Activated naive CD4-positive, alpha-beta T cell treated with anti-CD3 and anti-CD28 coated beads for 36 hours (primary cell): ENCODE data around the gene CTSK. TPM values are rescaled to one million over a fixed set of nuclear protein-coding genes. Genes with fewer than 3 reads are reported as not detected.
"Not testable (repeated sequence)": the region's sequence is repeated elsewhere in the genome, so short reads cannot be mapped to it uniquely, and the experiment has no call there.

ENCODE experiments used
- CTCF ChIA-PET: fragments of 350-600 bp; sonication (Branson Sonifier 250); formaldehyde crosslinking; loops from one replicate; lab custom pipeline; 2021; ENCODE audit warnings: antibody characterized with exemption; lab: Charles Lee
- DNase-seq: peaks from one replicate; pipeline ENCODE4 v3.0.0-alpha.2; 2020
- H3K27ac Mint-ChIP-seq: one replicate; pipeline ENCODE4 v1.8.0; 2021; ENCODE audit warnings: mild to moderate bottlenecking, mixed read lengths
- H3K27me3 Mint-ChIP-seq: one replicate; pipeline ENCODE4 v1.8.0; 2021; ENCODE audit warnings: low read depth, mixed read lengths
- H3K36me3 Mint-ChIP-seq: one replicate; pipeline ENCODE4 v1.8.0; 2021; ENCODE audit warnings: low read depth, mixed read lengths
- H3K4me1 Mint-ChIP-seq: one replicate; pipeline ENCODE4 v1.8.0; 2021; ENCODE audit warnings: low read depth, mixed read lengths
- H3K4me3 Mint-ChIP-seq: one replicate; pipeline ENCODE4 v1.8.0; 2021; ENCODE audit warnings: mild to moderate bottlenecking, moderate library complexity, mixed read lengths
- H3K9me3 Mint-ChIP-seq: one replicate; pipeline ENCODE4 v1.8.0; 2021; ENCODE audit warnings: mixed read lengths
- intact Hi-C: fragments of 100-400 bp; cut with micrococcal nuclease; formaldehyde crosslinking; loops from one replicate; pipeline ENCODE4 v1.15.1; 2023
- total RNA-seq, 2 experiments: library from RNA; stranded (reverse); gene quantifications; one replicate each; pipeline ENCODE4 v1.2.3, GENCODE V29; 2021

CTSK gene
- total RNA-seq, 2 experiments from 2014 or later, result 0.84 to 0.95 TPM

DNA sequence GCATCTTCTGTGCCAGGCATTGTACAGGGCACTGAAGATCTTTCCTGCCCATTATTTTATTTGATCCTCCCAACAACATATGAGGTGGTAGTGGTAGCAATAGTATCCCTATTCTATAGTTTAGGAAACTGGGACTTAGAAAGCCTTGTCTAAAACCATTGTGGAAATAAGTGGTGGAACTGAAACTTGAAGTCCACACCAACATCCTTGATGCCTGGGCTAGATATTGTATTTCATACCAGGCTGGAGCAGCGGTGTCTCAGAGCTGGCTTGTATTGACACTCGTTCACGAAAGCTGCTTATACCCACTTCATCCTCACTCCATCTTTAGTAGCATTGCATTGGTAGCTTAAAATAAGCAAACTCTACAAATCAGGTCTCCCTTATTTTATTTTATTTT is 32.8 kb downstream of the CTSK start:
- Mint-ChIP-seq H3K36me3 (no peaks in the 10 kb centered on the region), H3K27ac (no peak overlapping the region), H3K4me3 (no peak overlapping the region), H3K4me1 (peaks cover 14% of the 10 kb centered on the region), H3K27me3 (no peaks in the 10 kb centered on the region), H3K9me3 (no peaks in the 10 kb centered on the region)
- intact Hi-C loops, result no loop called here
- CTCF ChIA-PET, result interaction anchor here (0.6 to 1.0 kb wide), 2 partner anchors 13 to 76 kb away, joined by 5 read pairs; no protein-coding TSS in a partner anchor
- DNase-seq, result no peak

DNA sequence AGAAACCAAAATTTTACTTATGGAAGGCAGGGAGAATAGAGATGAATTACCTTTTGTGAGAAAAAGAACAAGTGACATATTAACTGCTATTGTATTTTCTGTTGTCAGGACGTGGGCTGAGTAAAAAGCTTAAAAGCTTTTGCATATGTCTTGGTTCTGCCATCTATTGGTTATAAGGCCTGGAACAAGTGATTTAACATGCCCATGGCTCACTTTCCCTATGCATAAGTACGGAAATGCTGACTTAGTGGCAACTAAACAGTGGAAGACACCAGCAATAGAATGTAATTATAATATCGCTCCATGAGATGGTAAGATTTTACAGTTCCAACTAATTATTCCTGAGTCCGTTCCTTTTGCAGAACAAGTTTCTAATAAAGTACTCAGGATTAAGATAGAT is 35.7 kb downstream of the CTSK start:
- intact Hi-C loops, result no loop called here
- Mint-ChIP-seq H3K4me3 (no peak overlapping the region), H3K27me3 (no peaks in the 10 kb centered on the region), H3K4me1 (peaks cover 13% of the 10 kb centered on the region), H3K9me3 (no peaks in the 10 kb centered on the region), H3K36me3 (no peaks in the 10 kb centered on the region), H3K27ac (no peak overlapping the region)
- CTCF ChIA-PET, result no interaction called here
- DNase-seq, result no peak

DNA sequence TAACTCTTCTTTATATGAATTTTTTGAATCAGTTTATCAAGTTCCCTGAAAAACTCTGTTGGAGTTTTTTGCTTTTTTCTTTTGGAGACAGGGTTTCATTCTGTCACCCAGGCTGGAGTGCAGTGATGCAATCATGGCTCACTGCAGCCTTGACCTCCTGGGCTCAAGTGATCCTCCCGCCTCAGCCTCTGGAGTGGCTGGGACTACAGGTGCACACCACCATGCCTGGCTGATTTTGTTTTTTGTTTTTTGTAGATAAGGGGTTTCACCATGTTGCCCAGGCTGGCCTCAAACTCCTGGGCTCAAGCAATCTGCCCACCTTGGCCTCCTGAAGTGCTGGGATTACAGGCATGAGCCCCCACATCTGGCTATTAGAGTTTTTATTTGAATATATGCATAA is 40.4 kb downstream of the CTSK start:
- CTCF ChIA-PET, DNase-seq, H3K36me3 Mint-ChIP-seq, H3K27ac Mint-ChIP-seq, H3K4me3 Mint-ChIP-seq, H3K27me3 Mint-ChIP-seq, H3K9me3 Mint-ChIP-seq: not testable (repeated sequence)
- intact Hi-C loops, result loop anchor here (5.0 to 10.0 kb wide), 3 partner anchors 70 to 210 kb away; partner anchors contain the start of genes ARNT and GOLPH3L
- peaks cover 47% of the 10 kb centered on the region for H3K4me1 Mint-ChIP-seq

DNA sequence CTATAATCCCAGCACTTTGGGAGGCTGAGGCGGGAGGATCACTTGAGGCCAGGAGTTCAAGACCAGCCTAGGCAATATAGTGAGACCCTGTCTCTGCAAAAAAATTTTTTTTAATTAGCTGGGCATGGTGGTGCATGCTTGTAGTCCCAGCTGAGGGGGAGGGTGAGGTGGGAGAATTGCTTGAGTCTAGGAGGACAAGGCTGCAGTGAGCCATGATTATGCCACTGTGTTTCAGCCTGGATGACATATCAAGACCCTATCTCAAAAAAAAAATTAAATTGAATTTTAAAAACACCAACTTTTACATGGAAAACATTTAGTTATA is 42.1 kb downstream of the CTSK start:
- H3K9me3 Mint-ChIP-seq, H3K36me3 Mint-ChIP-seq, H3K27me3 Mint-ChIP-seq: not testable (repeated sequence)
- intact Hi-C loops, result loop anchor here (1.0 to 10.0 kb wide), 9 partner anchors 69 to 241 kb away; partner anchors contain the start of genes ARNT, GOLPH3L, MINDY1 and SETDB1
- CTCF ChIA-PET, result interaction anchor here (0.8 to 1.8 kb wide), 3 partner anchors 65 to 205 kb away, joined by 3 to 6 read pairs (median 5); no protein-coding TSS in a partner anchor
- H3K4me3 Mint-ChIP-seq, result peak overlapping the region; percentile 90
- peak overlapping the region; percentile 94 for H3K27ac Mint-ChIP-seq
- peak; percentile 43 for DNase-seq
- H3K4me1 Mint-ChIP-seq, result peaks cover 50% of the 10 kb centered on the region

DNA sequence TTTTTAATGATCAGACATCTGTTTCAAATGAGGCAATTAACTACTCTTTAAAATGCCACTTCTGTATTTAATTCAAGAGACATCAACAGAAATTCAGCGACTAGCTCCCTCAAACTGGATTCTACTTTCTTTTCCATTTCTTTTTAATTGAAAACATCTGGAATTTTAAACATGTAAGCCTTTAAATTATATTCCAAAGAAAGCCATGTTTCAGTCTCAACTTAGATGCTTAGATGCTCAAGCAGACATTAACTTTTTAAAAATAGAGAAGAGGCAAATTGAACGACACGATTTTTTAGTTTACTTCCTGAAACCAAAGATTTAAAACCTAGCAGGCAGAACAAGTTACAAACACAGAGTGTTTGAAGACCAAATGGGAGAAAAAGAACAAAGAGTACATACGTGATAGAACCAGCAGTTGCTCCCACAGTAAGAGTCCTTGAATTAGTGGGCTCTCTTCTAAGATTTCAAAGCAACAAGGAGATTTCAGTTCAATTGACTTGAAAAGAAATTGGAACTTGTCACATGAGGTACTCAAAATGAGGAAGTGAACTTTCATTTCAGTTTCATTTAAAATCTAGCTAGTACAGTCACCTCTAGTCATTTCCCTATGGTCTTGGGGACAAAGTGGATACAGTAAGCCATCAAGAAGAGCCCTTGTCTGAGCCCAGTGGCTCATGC is 42.6 kb downstream of the CTSK start, which contains the start of gene CTSS:
TSS of gene CTSS (minus strand) at position 483 of the 681 bp plus-strand sequence. CDS start 1,015 bp downstream, outside the sequence.
- peak within 1 kb of the TSS; percentile 94 for H3K27ac Mint-ChIP-seq
- CTCF ChIA-PET, result interaction anchor here (0.8 to 1.8 kb wide), 4 partner anchors 9 to 205 kb away, joined by 3 to 6 read pairs (median 4); no protein-coding TSS in a partner anchor
- H3K27me3 Mint-ChIP-seq, result no peaks in the 10 kb centered on the region

DNA sequence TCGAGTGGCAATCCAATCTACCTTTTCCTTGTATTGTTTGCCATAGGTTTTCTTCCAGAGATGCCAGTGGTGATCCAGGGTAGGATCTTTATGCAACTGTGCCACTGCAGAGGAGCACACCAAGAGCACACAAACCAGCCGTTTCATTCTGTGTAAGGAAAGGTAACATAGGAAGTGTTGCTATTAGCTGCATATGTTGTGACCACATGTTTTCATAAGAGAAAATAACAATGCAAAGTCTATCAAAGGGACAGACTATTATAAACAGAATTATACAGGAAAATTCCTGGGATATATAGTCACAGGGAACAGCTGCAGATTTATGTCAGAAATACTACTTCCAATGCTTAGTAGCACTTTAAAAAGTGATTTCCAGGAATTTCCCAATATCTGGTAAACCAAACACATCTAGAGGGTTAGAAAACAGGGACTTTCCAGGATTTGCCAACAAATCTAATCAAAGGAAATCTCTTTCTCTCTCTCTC is 43.4 kb downstream of the CTSK start:
- peaks cover 14% of the 10 kb centered on the region for H3K36me3 Mint-ChIP-seq
- H3K4me3 Mint-ChIP-seq, result peak overlapping the region; percentile 90
- H3K27me3 Mint-ChIP-seq, result no peaks in the 10 kb centered on the region
- H3K27ac Mint-ChIP-seq, result peak overlapping the region; percentile 94
- H3K9me3 Mint-ChIP-seq, result no peaks in the 10 kb centered on the region
- H3K4me1 Mint-ChIP-seq, result peaks cover 51% of the 10 kb centered on the region
- intact Hi-C loops, result loop anchor here (1.0 to 10.0 kb wide), 9 partner anchors 67 to 242 kb away; partner anchors contain the start of genes ARNT, GOLPH3L, MINDY1 and SETDB1
- no peak for DNase-seq
- CTCF ChIA-PET, result interaction anchor here (0.6 to 1.6 kb wide), 3 partner anchors 9 to 185 kb away, joined by 3 to 4 read pairs (median 4); partner anchors contain the start of gene MCL1

More for the DNA sequence above, 42.6 kb downstream of the CTSK start, which contains the start of gene CTSS:
- Mint-ChIP-seq H3K4me3 (peak within 1 kb of the TSS; percentile 90), H3K4me1 (peaks cover 48% of the 10 kb centered on the region), H3K36me3 (peaks cover 11% of the 10 kb centered on the region), H3K9me3 (no peaks in the 10 kb centered on the region)
- DNase-seq, result no peak
- intact Hi-C loops, result loop anchor here (1.0 to 10.0 kb wide), 9 partner anchors 68 to 241 kb away; partner anchors contain the start of genes ARNT, GOLPH3L, MINDY1 and SETDB1

DNA sequence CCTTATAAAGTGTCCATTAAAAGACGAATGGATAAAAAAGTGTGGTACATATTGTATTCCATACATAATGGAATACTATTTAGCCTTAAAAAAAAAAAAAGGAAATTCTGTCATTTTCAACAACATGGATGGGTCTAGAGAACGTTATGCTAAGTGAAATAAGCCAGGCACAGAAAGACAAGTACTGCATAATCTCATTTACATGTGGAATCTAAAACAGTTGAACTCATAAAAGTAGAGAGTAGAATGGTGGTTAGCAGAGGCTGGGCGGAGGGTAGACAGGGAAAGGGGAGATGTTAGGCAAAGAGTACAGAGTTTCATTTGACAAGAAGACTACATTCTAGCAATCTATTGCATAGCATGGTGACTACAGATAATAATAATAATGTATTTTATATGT is 45.0 kb downstream of the CTSK start:
- H3K27me3 Mint-ChIP-seq, result no peaks in the 10 kb centered on the region
- peaks cover 51% of the 10 kb centered on the region for H3K4me1 Mint-ChIP-seq
- no peak for DNase-seq
- no peak overlapping the region for H3K27ac Mint-ChIP-seq
- intact Hi-C loops, result loop anchor here (10.0 kb wide), 1 partner anchor 112 kb away; the partner anchor contains the start of gene ARNT
- H3K4me3 Mint-ChIP-seq, result no peak overlapping the region
- no peaks in the 10 kb centered on the region for H3K9me3 Mint-ChIP-seq
- CTCF ChIA-PET, result interaction anchor here (1.0 kb wide), 1 partner anchor 15 kb away, joined by 3 read pairs; no protein-coding TSS in a partner anchor
- H3K36me3 Mint-ChIP-seq, result peaks cover 14% of the 10 kb centered on the region

DNA sequence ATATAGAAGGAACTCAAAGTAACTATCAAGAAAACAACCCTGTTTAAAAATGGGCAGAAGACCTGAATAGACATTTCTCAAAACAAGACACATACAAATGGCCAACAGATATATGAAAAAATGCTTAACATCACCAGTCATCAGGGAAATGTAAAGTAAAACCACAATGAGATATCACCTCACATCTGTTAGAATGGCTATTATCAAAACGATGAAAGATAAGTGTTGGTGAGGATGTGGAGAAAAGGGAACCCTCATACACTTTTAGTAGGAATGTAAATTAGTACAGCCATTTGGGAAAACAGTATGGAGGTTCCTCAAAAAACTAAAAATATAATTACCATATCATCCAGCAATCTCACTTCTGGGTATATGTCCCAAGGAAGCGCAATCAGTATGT is 45.5 kb downstream of the CTSK start:
- Mint-ChIP-seq H3K4me1 (peaks cover 50% of the 10 kb centered on the region), H3K36me3 (peaks cover 14% of the 10 kb centered on the region), H3K27ac (no peak overlapping the region), H3K27me3 (no peaks in the 10 kb centered on the region), H3K9me3 (no peaks in the 10 kb centered on the region), H3K4me3 (no peak overlapping the region)
- CTCF ChIA-PET, result interaction anchor here (1.0 kb wide), 1 partner anchor 14 kb away, joined by 3 read pairs; no protein-coding TSS in a partner anchor
- DNase-seq, result no peak
- intact Hi-C loops, result loop anchor here (10.0 kb wide), 1 partner anchor 112 kb away; the partner anchor contains the start of gene ARNT

DNA sequence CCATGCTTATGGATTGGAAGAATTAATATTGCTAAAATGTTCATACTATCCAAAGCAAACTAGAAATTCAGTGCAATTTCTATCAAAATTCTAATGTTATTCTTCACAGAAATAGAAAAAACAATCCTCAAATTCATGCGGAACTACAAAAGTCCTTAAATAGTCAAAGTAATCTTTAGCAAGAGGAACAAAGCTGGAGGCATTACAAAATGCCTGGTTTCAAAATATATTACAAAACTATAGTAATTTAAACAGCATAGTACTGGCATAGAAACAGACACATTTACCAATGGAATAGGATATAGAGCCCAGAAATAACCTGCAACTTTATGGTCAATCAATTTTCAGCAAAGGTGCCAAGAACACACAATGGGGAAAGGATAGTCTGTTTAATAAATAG is 46.3 kb downstream of the CTSK start:
- H3K27me3 Mint-ChIP-seq, result no peaks in the 10 kb centered on the region
- no peak overlapping the region for H3K4me3 Mint-ChIP-seq
- intact Hi-C loops, result loop anchor here (10.0 kb wide), 1 partner anchor 113 kb away; the partner anchor contains the start of gene ARNT
- H3K9me3 Mint-ChIP-seq, result no peaks in the 10 kb centered on the region
- CTCF ChIA-PET, result no interaction called here
- H3K4me1 Mint-ChIP-seq, result peaks cover 44% of the 10 kb centered on the region
- DNase-seq, result no peak
- H3K36me3 Mint-ChIP-seq, result peaks cover 14% of the 10 kb centered on the region
- H3K27ac Mint-ChIP-seq, result no peak overlapping the region

DNA sequence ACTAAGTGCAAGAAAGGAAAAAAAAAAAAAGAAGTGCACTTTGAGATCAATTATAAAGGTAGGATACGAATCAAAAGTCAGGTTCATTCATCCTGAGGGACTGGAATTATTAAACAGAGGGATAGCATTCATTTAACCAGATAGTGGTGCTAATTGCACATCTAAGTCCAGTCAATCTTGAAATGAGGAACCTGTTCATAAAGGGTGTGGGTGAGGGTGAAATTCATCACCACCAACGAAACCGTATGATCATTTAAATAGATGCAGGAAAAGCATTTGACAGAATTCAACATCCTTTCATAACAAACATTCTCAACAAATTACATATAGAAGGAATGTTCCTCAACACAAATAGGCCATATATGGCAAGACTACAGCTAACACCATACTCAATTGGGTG is 48.0 kb downstream of the CTSK start:
- Mint-ChIP-seq H3K27ac (no peak overlapping the region), H3K4me3 (no peak overlapping the region), H3K9me3 (no peaks in the 10 kb centered on the region), H3K27me3 (no peaks in the 10 kb centered on the region), H3K36me3 (peaks cover 14% of the 10 kb centered on the region), H3K4me1 (peaks cover 31% of the 10 kb centered on the region)
- intact Hi-C loops, result loop anchor here (10.0 kb wide), 1 partner anchor 115 kb away; the partner anchor contains the start of gene ARNT
- DNase-seq, result no peak
- CTCF ChIA-PET, result interaction anchor here (1.3 kb wide), 1 partner anchor 162 kb away, joined by 4 read pairs; no protein-coding TSS in a partner anchor

DNA sequence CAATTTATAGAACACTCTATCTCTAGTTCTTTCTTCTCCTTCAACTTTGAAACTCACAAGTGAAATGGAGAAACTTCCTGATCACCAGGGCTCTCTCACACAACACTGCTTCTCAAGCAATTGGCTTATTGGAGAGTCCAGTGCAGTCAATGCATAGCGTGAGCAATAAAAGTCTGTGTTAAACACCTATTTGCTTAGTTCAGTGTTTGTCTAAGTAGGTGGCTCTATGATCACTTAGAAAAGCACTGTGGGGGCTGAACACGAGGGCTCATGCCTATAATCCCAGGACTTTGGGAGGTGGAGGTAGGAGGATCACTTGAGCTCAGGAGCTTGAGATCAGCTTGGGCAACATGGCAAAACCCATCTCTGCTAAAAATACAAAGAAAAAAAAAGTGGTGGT is 54.6 kb downstream of the CTSK start:
- CTCF ChIA-PET, result no interaction called here
- H3K27me3 Mint-ChIP-seq, result no peaks in the 10 kb centered on the region
- intact Hi-C loops, result no loop called here
- no peak overlapping the region for H3K27ac Mint-ChIP-seq
- H3K4me1 Mint-ChIP-seq, result no peaks in the 10 kb centered on the region
- H3K4me3 Mint-ChIP-seq, result no peak overlapping the region
- H3K36me3 Mint-ChIP-seq, result peaks cover 3% of the 10 kb centered on the region
- no peak for DNase-seq
- H3K9me3 Mint-ChIP-seq, result no peaks in the 10 kb centered on the region

DNA sequence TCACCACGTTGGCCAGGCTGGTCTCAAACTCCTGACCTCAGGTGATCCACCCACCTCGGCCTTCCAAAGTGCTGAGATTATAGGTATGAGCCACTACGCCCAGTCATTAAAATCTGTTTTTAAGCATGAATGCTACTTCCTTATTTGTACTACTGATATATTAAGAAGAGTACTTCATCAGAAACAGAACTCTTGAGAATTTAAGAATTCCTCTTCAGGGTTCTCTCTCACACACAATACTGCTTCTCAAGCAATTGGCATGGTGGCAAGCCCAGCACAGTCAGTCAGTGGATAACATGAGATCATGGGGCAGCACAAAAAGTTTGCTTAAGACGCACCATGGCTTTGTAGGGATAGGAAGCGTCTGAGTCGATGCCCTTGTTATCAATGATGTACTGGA is 56.6 kb downstream of the CTSK start:
- intact Hi-C loops, result no loop called here
- H3K9me3 Mint-ChIP-seq, result no peaks in the 10 kb centered on the region
- H3K4me3 Mint-ChIP-seq, result no peak overlapping the region
- no peaks in the 10 kb centered on the region for H3K27me3 Mint-ChIP-seq
- CTCF ChIA-PET, result no interaction called here
- H3K36me3 Mint-ChIP-seq, result peaks cover 3% of the 10 kb centered on the region
- no peaks in the 10 kb centered on the region for H3K4me1 Mint-ChIP-seq
- H3K27ac Mint-ChIP-seq, result no peak overlapping the region
- DNase-seq, result no peak
